Ovary (tissue), 3 donors: Measurements from ENCODE around the gene PADI1.

Experiments used
- POLR2A ChIP-seq: fragments of 450-650 bp; IDR thresholded peaks from one replicate; pipeline ENCODE4 v1.6.1; 2017; ENCODE audit warnings: antibody characterized with exemption, mild to moderate bottlenecking, moderate library complexity
- TF ChIP-seq, protein P1 (sequence below), 3 donors: fragments of 450-650 bp in 2 of 3; fragments of 200-600 bp in 1 of 3; IDR thresholded peaks; one replicate each; pipeline versions ENCODE4 v1.5.1 to v1.8.0; 2016 to 2022; ENCODE audit warnings: antibody characterized with exemption in 3 of 3, mild to moderate bottlenecking in 1 of 3
- donor health status: DM: no; HTN: no; CAD: no.

GRCh38 chr1:17263936-17264335 is 59.0 kb downstream of the PADI1 start:
- no peak for TF ChIP-seq POLR2A
- TF ChIP-seq, protein P1, sequence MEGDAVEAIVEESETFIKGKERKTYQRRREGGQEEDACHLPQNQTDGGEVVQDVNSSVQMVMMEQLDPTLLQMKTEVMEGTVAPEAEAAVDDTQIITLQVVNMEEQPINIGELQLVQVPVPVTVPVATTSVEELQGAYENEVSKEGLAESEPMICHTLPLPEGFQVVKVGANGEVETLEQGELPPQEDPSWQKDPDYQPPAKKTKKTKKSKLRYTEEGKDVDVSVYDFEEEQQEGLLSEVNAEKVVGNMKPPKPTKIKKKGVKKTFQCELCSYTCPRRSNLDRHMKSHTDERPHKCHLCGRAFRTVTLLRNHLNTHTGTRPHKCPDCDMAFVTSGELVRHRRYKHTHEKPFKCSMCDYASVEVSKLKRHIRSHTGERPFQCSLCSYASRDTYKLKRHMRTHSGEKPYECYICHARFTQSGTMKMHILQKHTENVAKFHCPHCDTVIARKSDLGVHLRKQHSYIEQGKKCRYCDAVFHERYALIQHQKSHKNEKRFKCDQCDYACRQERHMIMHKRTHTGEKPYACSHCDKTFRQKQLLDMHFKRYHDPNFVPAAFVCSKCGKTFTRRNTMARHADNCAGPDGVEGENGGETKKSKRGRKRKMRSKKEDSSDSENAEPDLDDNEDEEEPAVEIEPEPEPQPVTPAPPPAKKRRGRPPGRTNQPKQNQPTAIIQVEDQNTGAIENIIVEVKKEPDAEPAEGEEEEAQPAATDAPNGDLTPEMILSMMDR (IDR thresholded peaks at IDR 0.05): no peak
